HEK293 (cell line): Measurements from ENCODE around the gene ANKRD6.

ENCODE experiments used
- CTCF ChIA-PET: fragments of 350-600 bp; formaldehyde crosslinking; extraction: SDS; loops from one replicate; lab custom pipeline; 2021; ENCODE audit warnings: antibody characterized with exemption; lab: Yijun Ruan, JAX
- POLR2A ChIA-PET: fragments of 300-600 bp; formaldehyde crosslinking; extraction: SDS; loops from one replicate; lab custom pipeline; 2020; ENCODE audit warnings: antibody characterized with exemption, inconsistent platforms; lab: Yijun Ruan, JAX
- H3K27ac ChIP-seq: fragments of 200-500 bp; sonication (Bioruptor generic); 2 replicates; pipeline ENCODE4 v1.5.1; 2014; ENCODE audit warnings: low read depth, low read length, control low read depth, inconsistent platforms; ENCODE audit errors: extremely low read depth
- H3K36me3 ChIP-seq, 2 experiments: fragments of 200-500 bp in 1 of 2; sonication (Bioruptor generic) in 1 of 2; 1 replicate in 1 of 2; 2 replicates in 1 of 2; pipeline ENCODE4 v1.5.1; 2014 to 2017; ENCODE audit warnings: inconsistent platforms in 2 of 2, low read length in 2 of 2; ENCODE audit not compliant: control insufficient read depth in 2 of 2, insufficient read depth in 1 of 2
- H3K4me1 ChIP-seq: fragments of 200-500 bp; sonication (Bioruptor generic); 2 replicates; pipeline ENCODE4 v1.5.1; 2014; ENCODE audit warnings: mild to moderate bottlenecking, low read length, inconsistent platforms; ENCODE audit not compliant: control insufficient read depth, insufficient read depth
- H3K4me3 ChIP-seq: 2 replicates; pipeline ENCODE4 v1.5.1; 2011; ENCODE audit warnings: low read depth, mild to moderate bottlenecking, control low read depth, low read length, moderate library complexity
- H3K9me3 ChIP-seq: fragments of 200-500 bp; sonication (Bioruptor generic); 2 replicates; pipeline ENCODE4 v1.5.1; 2014; ENCODE audit warnings: low read depth, low read length, inconsistent platforms; ENCODE audit not compliant: control insufficient read depth, insufficient read depth
- BCL11A ChIP-seq: fragments of 450-650 bp; formaldehyde crosslinking; IDR thresholded peaks from 2 replicates; pipeline ENCODE4 v1.5.1; 2016; ENCODE audit warnings: low read depth, missing biosample characterization, missing genetic modification characterization
- GFI1B ChIP-seq: fragments of 450-650 bp; formaldehyde crosslinking; IDR thresholded peaks from 2 replicates; pipeline ENCODE4 v1.5.1; 2016; ENCODE audit warnings: missing biosample characterization, missing genetic modification characterization
- HOXD13 ChIP-seq: sonication (generic); formaldehyde crosslinking; IDR thresholded peaks from 2 replicates; pipeline ENCODE4 v1.8.0; 2022; ENCODE audit warnings: missing genetic modification reagents, borderline replicate concordance
- KLF17 ChIP-seq: fragments of 450-650 bp; formaldehyde crosslinking; IDR thresholded peaks from 2 replicates; pipeline ENCODE4 v1.5.1; 2016; ENCODE audit warnings: missing biosample characterization, missing genetic modification characterization
- MYNN ChIP-seq: fragments of 450-650 bp; formaldehyde crosslinking; IDR thresholded peaks from 2 replicates; pipeline ENCODE4 v1.5.1; 2016; ENCODE audit warnings: missing biosample characterization, missing genetic modification characterization, borderline replicate concordance
- REST ChIP-seq: fragments of 450-650 bp; formaldehyde crosslinking; IDR thresholded peaks from 2 replicates; pipeline ENCODE4 v1.5.1; 2016; ENCODE audit warnings: missing biosample characterization, missing genetic modification characterization
- YY2 ChIP-seq: fragments of 450-650 bp; formaldehyde crosslinking; IDR thresholded peaks from 2 replicates; pipeline ENCODE4 v1.5.1; 2016; ENCODE audit warnings: missing biosample characterization, missing genetic modification characterization
- ZBTB7A ChIP-seq: fragments of 450-650 bp; formaldehyde crosslinking; IDR thresholded peaks from 2 replicates; pipeline ENCODE4 v1.5.1; 2016; ENCODE audit warnings: low read depth, missing biosample characterization, missing genetic modification characterization
- ZNF121 ChIP-seq: fragments of 450-650 bp; formaldehyde crosslinking; IDR thresholded peaks from 2 replicates; pipeline ENCODE4 v1.5.1; 2016; ENCODE audit warnings: missing biosample characterization, missing genetic modification characterization
- ZNF146 ChIP-seq: fragments of 450-650 bp; formaldehyde crosslinking; IDR thresholded peaks from 2 replicates; pipeline ENCODE4 v1.5.1; 2016; ENCODE audit warnings: missing biosample characterization, missing genetic modification characterization
- ZNF155 ChIP-seq: fragments of 450-650 bp; formaldehyde crosslinking; IDR thresholded peaks from 2 replicates; pipeline ENCODE4 v1.5.1; 2016; ENCODE audit warnings: missing biosample characterization, missing genetic modification characterization
- ZNF26 ChIP-seq: fragments of 450-650 bp; formaldehyde crosslinking; IDR thresholded peaks from 2 replicates; pipeline ENCODE4 v1.5.1; 2016; ENCODE audit warnings: missing biosample characterization, missing genetic modification characterization
- ZNF366 ChIP-seq: fragments of 450-650 bp; formaldehyde crosslinking; conservative IDR thresholded peaks from 2 replicates; pipeline ENCODE4 v1.5.1; 2016; ENCODE audit warnings: missing biosample characterization, missing genetic modification characterization
- ZNF521 ChIP-seq: fragments of 450-650 bp; formaldehyde crosslinking; IDR thresholded peaks from 2 replicates; pipeline ENCODE4 v1.5.1; 2017; ENCODE audit warnings: missing biosample characterization, mild to moderate bottlenecking, missing genetic modification characterization
- ZNF544 ChIP-seq: fragments of 450-650 bp; formaldehyde crosslinking; IDR thresholded peaks from 2 replicates; pipeline ENCODE4 v1.5.0; 2017; ENCODE audit warnings: missing biosample characterization, missing genetic modification characterization
- ZNF621 ChIP-seq: fragments of 450-650 bp; formaldehyde crosslinking; IDR thresholded peaks from 2 replicates; pipeline ENCODE4 v1.5.1; 2017; ENCODE audit warnings: missing biosample characterization, missing genetic modification characterization
- ZNF701 ChIP-seq: fragments of 450-650 bp; formaldehyde crosslinking; IDR thresholded peaks from 2 replicates; pipeline ENCODE4 v1.5.1; 2016; ENCODE audit warnings: missing biosample characterization, missing genetic modification characterization
- ZSCAN16 ChIP-seq: fragments of 450-650 bp; formaldehyde crosslinking; IDR thresholded peaks from 2 replicates; pipeline ENCODE4 v1.5.1; 2016; ENCODE audit warnings: missing biosample characterization, missing genetic modification characterization
- ZSCAN5A ChIP-seq: fragments of 450-650 bp; formaldehyde crosslinking; IDR thresholded peaks from 2 replicates; pipeline ENCODE4 v1.5.1; 2016; ENCODE audit warnings: missing biosample characterization, missing genetic modification characterization

The ANKRD6 gene

GRCh38 chr6:89520736-89521135 is 87.8 kb downstream of the ANKRD6 start (continued):
- TF ChIP-seq REST (no peak), MYNN (tag by site-specific recombination) (no peak), BCL11A (tag by site-specific recombination) (no peak), ZBTB7A (tag by site-specific recombination) (no peak), KLF17 (tag by site-specific recombination) (no peak), ZSCAN16 (no peak)

GRCh38 chr6:89522778-89523177 is 89.8 kb downstream of the ANKRD6 start:
- no peak overlapping the region for H3K27ac ChIP-seq
- no peaks in the 10 kb centered on the region for H3K9me3 ChIP-seq
- H3K4me3 ChIP-seq = no peak overlapping the region
- POLR2A ChIA-PET = no interaction called here
- no peaks in the 10 kb centered on the region for H3K4me1 ChIP-seq
- H3K36me3 ChIP-seq = no peaks in the 10 kb centered on the region
- no peak for TF ChIP-seq ZNF366
- TF ChIP-seq ZNF121 (tag by site-specific recombination) = no peak
- no peak for TF ChIP-seq ZNF701 (tag by site-specific recombination)
- no peak for TF ChIP-seq ZNF155 (tag by site-specific recombination)
- TF ChIP-seq HOXD13 (CRISPR knock-in tag) = no peak
- no peak for TF ChIP-seq ZNF544
- TF ChIP-seq ZNF26 = no peak
- no peak for TF ChIP-seq ZNF146
- no peak for TF ChIP-seq ZNF621
- no peak for TF ChIP-seq ZNF521 (tag by site-specific recombination)
- TF ChIP-seq GFI1B (tag by site-specific recombination) = no peak
- no peak for TF ChIP-seq YY2 (tag by site-specific recombination)
- TF ChIP-seq ZSCAN5A = no peak
- CTCF ChIA-PET = interaction anchor here (0.7 to 1.0 kb wide), 2 partner anchors 65 to 91 kb away, joined by 3 to 5 read pairs; no protein-coding TSS in a partner anchor
